Panc1 (cell line): ENCODE data around the gene ZNF829. TPM values are rescaled to one million over a fixed set of nuclear protein-coding genes. Genes with fewer than 3 reads are reported as not detected.

Experiments
- ATAC-seq: fragments of 200-7000 bp; cut with Tn5 transposase; 2 replicates; pipeline ENCODE4 v1.9.1; 2020; ENCODE audit warnings: mild to moderate bottlenecking, moderate library complexity
- BruUV-seq: library from RNA; stranded (reverse); fragments of 400-500 nt; replicated peaks from 2 replicates; lab custom pipeline; 2021; lab: Mats Ljungman, UMichigan
- CTCF ChIA-PET: fragments of 300-600 bp; sonication (Branson Sonifier 250); formaldehyde crosslinking; loops from one replicate; lab custom pipeline; 2022; ENCODE audit warnings: antibody characterized with exemption; lab: Charles Lee
- POLR2A ChIA-PET: fragments of 300-600 bp; sonication (Branson Sonifier 250); formaldehyde crosslinking; loops from one replicate; lab custom pipeline; 2022; ENCODE audit warnings: antibody characterized with exemption; lab: Charles Lee
- DNase-seq: peaks from one replicate; pipeline ENCODE4 v3.0.0-alpha.2; 2010; ENCODE audit warnings: low read depth, low spot score
- H3K27ac ChIP-seq: 2 replicates; pipeline ENCODE4 v1.5.1; 2011; ENCODE audit warnings: mild to moderate bottlenecking, low read length, inconsistent platforms
- H3K27me3 ChIP-seq: fragments of 200-500 bp; sonication (Bioruptor generic); 2 replicates; pipeline ENCODE4 v1.6.0; 2014; ENCODE audit warnings: low read length, inconsistent platforms; ENCODE audit not compliant: control insufficient read depth, insufficient read depth
- H3K36me3 ChIP-seq: fragments of 200-500 bp; sonication (Bioruptor generic); 2 replicates; pipeline ENCODE4 v1.5.1; 2014; ENCODE audit warnings: inconsistent platforms, mild to moderate bottlenecking, low read length, moderate library complexity; ENCODE audit not compliant: control insufficient read depth, insufficient read depth
- H3K4me1 ChIP-seq: 2 replicates; pipeline ENCODE4 v1.5.1; 2011; ENCODE audit warnings: inconsistent platforms, mild to moderate bottlenecking, low read length, moderate library complexity; ENCODE audit not compliant: control insufficient read depth, insufficient read depth
- H3K4me3 ChIP-seq, 2 experiments: 2 replicates each; pipeline ENCODE4 v1.5.1; 2011 to 2012; ENCODE audit warnings: low read depth in 2 of 2, low read length in 2 of 2, mild to moderate bottlenecking in 2 of 2, inconsistent platforms in 1 of 2, moderate library complexity in 1 of 2
- H3K9me3 ChIP-seq: fragments of 200-500 bp; sonication (Bioruptor generic); 2 replicates; pipeline ENCODE4 v1.5.1; 2014; ENCODE audit warnings: low read depth, mild to moderate bottlenecking, inconsistent platforms, low read length, moderate library complexity; ENCODE audit not compliant: control insufficient read depth, insufficient read depth
- POLR2AphosphoS5 ChIP-seq: IDR thresholded peaks from 2 replicates; pipeline ENCODE4 v1.6.1; 2012; ENCODE audit warnings: mild to moderate bottlenecking, low read depth, low read length, moderate library complexity
- SIN3A ChIP-seq: IDR thresholded peaks from 2 replicates; pipeline ENCODE4 v1.6.1; 2012; ENCODE audit warnings: low read depth, mild to moderate bottlenecking, low read length, moderate library complexity, borderline replicate concordance; ENCODE audit not compliant: insufficient read depth
- TCF7L2 ChIP-seq: IDR thresholded peaks from 2 replicates; pipeline ENCODE4 v1.6.1; 2011; ENCODE audit warnings: mild to moderate bottlenecking, low read depth, low read length, inconsistent platforms
- in situ Hi-C: cut with HindIII; loops from 2 replicates; pipeline ENCODE4 v1.10.0; 2016; ENCODE audit warnings: low sequenced_read_pairs, low pct_unique_long_range_greater_than_20kb
- intact Hi-C: fragments of 100-400 bp; cut with micrococcal nuclease; formaldehyde crosslinking; loops from one replicate; pipeline ENCODE4 v1.10.0; 2022; ENCODE audit not compliant: unreplicated experiment
- total RNA-seq: library from RNA; stranded (reverse); gene quantifications from one replicate; pipeline ENCODE4 v1.2.1, GENCODE V29; 2021; ENCODE audit not compliant: unreplicated experiment
- TF ChIP-seq, protein P1 (sequence below): fragments of 450-650 bp; IDR thresholded peaks from 2 replicates; pipeline ENCODE4 v1.5.1; 2017; ENCODE audit warnings: mild to moderate bottlenecking
- TF ChIP-seq, protein P2 (sequence below), 2 experiments: IDR thresholded peaks; 2 replicates each; pipeline ENCODE4 v1.6.1; 2011 to 2012; ENCODE audit warnings: low read depth in 2 of 2, control low read depth in 1 of 2, low read length in 1 of 2, mild to moderate bottlenecking in 1 of 2, moderate library complexity in 1 of 2; ENCODE audit not compliant: insufficient read depth in 1 of 2

The ZNF829 gene
- total RNA-seq, 1 experiment from 2014 or later: 7.2 TPM

DNA sequence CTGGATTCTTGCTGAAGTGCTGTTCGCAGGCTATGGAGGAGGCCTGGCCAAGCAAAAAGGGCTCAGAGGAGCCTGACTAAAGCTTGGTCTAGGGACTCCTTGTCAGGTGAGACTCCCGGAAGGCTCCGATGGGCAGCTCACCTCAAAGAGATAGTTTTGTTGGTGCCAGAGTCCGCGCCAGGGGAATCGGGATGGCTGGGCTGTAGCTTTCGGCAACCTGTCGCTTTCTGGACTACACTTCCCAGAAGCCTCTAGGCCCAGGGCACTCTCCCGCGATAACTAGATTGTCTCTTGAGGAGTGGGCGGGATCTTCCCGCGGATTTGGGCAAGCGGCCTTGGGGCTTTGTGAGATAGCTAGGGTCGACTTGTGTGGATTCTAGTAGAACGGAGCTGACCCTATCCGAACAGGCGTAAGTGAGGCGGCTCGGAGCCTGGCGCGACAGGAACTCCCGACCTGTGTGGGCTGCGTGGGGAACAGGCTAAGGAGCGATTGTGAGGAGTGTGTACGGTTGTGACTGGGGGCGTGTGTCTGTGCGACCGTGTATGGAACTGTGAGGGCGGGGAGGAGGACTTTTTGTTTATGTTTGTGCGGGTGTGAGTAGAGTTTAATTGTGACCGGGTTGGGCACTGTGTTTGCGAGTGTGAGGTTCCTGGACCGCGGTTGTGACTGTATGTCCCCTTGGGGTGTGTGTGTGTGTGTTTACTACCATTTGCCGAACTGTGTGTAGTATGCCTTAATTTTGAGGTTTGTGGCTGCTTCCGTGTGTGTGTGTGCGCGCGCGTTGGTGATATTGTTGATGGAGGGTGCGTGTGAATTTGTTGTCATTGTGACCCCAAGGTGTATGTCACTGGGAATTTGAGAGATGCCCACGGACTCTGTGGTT is 65.3 kb downstream of the ZNF829 start, which contains the start of gene ZNF345:
TSS of gene ZNF345 (plus strand) at position 318 of the 884 bp plus-strand sequence. CDS start 25,955 bp downstream, outside the sequence.
- H3K27me3 ChIP-seq: no peaks in the 10 kb centered on the region
- ChIA-PET CTCF (interaction anchor here (0.5 to 0.6 kb wide), 3 partner anchors 8 to 1049 kb away, joined by 3 to 14 read pairs (median 7); no protein-coding TSS in a partner anchor), POLR2A (interaction anchor here (0.5 kb wide), 1 partner anchor 154 kb away, joined by 7 read pairs; no protein-coding TSS in a partner anchor)
- peak within 1 kb of the TSS; percentile 58 to 93 for H3K4me3 ChIP-seq
- no peaks in the 10 kb centered on the region for H3K4me1 ChIP-seq
- no peaks in the 10 kb centered on the region for H3K36me3 ChIP-seq
- peak within 1 kb of the TSS; percentile 90 for H3K27ac ChIP-seq
- BruUV-seq: TSS peak; percentile 93
- intact Hi-C loops (loop anchor here (5.0 kb wide), 1 partner anchor 66 kb away; the partner anchor contains the start of genes ZNF568 and ZNF829), in situ Hi-C loops (no loop called here)
- H3K9me3 ChIP-seq: peaks cover 13% of the 10 kb centered on the region; the same call in 1 of the 2 replicates
- TF ChIP-seq, protein P1, sequence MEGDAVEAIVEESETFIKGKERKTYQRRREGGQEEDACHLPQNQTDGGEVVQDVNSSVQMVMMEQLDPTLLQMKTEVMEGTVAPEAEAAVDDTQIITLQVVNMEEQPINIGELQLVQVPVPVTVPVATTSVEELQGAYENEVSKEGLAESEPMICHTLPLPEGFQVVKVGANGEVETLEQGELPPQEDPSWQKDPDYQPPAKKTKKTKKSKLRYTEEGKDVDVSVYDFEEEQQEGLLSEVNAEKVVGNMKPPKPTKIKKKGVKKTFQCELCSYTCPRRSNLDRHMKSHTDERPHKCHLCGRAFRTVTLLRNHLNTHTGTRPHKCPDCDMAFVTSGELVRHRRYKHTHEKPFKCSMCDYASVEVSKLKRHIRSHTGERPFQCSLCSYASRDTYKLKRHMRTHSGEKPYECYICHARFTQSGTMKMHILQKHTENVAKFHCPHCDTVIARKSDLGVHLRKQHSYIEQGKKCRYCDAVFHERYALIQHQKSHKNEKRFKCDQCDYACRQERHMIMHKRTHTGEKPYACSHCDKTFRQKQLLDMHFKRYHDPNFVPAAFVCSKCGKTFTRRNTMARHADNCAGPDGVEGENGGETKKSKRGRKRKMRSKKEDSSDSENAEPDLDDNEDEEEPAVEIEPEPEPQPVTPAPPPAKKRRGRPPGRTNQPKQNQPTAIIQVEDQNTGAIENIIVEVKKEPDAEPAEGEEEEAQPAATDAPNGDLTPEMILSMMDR: no peak
- TF ChIP-seq, protein P2, sequence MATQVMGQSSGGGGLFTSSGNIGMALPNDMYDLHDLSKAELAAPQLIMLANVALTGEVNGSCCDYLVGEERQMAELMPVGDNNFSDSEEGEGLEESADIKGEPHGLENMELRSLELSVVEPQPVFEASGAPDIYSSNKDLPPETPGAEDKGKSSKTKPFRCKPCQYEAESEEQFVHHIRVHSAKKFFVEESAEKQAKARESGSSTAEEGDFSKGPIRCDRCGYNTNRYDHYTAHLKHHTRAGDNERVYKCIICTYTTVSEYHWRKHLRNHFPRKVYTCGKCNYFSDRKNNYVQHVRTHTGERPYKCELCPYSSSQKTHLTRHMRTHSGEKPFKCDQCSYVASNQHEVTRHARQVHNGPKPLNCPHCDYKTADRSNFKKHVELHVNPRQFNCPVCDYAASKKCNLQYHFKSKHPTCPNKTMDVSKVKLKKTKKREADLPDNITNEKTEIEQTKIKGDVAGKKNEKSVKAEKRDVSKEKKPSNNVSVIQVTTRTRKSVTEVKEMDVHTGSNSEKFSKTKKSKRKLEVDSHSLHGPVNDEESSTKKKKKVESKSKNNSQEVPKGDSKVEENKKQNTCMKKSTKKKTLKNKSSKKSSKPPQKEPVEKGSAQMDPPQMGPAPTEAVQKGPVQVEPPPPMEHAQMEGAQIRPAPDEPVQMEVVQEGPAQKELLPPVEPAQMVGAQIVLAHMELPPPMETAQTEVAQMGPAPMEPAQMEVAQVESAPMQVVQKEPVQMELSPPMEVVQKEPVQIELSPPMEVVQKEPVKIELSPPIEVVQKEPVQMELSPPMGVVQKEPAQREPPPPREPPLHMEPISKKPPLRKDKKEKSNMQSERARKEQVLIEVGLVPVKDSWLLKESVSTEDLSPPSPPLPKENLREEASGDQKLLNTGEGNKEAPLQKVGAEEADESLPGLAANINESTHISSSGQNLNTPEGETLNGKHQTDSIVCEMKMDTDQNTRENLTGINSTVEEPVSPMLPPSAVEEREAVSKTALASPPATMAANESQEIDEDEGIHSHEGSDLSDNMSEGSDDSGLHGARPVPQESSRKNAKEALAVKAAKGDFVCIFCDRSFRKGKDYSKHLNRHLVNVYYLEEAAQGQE (IDR thresholded peaks at IDR 0.05; ENCODE audit: insufficient read depth in 1 of 2, low read depth in 2 of 2, low read length in 1 of 2): no peak
- TF ChIP-seq SIN3A (peak; percentile 88; the same call in 1 of the 2 replicates), POLR2AphosphoS5 (0 out of 2 replicates have a peak, but pooled peaks have one; percentile 33), TCF7L2 (no peak)
- DNase-seq (peak; percentile 93), ATAC-seq (peak; percentile 97)

DNA sequence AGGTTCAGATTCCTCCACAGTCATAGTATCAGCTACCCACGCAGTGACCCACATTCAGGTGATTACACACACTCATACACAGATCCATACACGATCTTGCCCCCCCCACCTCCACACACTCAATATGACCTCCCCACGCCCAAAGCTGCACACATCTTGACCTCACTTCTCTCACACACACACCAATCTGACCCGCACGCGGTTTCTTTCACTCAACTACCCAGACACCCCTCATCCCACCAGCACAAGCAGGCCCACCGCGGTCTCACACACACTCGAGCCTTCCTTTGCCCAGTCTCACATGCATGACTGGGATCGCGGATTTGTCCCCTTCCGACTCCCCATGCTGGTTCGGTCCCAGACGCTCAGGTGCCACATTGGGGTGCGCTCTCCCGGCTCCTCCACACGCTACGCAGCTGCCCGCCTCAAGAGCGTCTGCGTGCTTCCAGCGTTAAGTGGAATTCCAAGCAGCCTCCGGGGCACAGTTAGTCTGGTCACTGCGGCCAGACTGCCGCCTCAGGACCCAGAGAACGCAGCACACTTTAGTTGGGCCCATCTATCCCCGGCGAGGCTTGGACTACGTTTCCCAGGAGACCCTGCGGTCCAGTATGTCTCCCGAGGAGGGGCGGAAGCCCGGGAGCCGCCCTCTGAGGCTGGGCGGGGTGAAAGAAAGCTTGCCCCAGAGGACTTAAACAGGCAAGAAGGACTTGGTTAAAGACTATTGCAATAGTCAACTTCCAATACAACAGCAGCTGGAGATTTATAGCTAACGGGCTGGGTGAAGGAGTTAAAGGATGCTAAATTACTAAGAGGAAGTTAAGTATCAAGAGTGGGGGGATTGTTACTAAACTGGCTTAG is 66.2 kb downstream of the ZNF829 start:
- H3K4me1 ChIP-seq: no peaks in the 10 kb centered on the region
- no TSS peak for BruUV-seq
- TF ChIP-seq, protein P1: no peak
- TF ChIP-seq SIN3A: no peak
- no peak for TF ChIP-seq TCF7L2
- TF ChIP-seq, protein P2 (IDR thresholded peaks at IDR 0.05; ENCODE audit: insufficient read depth in 1 of 2, low read depth in 2 of 2, low read length in 1 of 2): no peak
- no peak for TF ChIP-seq POLR2AphosphoS5
- ChIA-PET CTCF (interaction anchor here (0.5 to 0.6 kb wide), 2 partner anchors 9 to 660 kb away, joined by 3 to 7 read pairs; no protein-coding TSS in a partner anchor), POLR2A (interaction anchor here (0.5 kb wide), 1 partner anchor 155 kb away, joined by 7 read pairs; no protein-coding TSS in a partner anchor)
- intact Hi-C loops: loop anchor here (5.0 kb wide), 1 partner anchor 67 kb away; the partner anchor contains the start of genes ZNF568 and ZNF829
- peaks cover 10% of the 10 kb centered on the region; the same call in 1 of the 2 replicates for H3K9me3 ChIP-seq
- ATAC-seq (peak; percentile 98), DNase-seq (peak; percentile 85)
- H3K4me3 ChIP-seq: peak overlapping the region; percentile 58 to 93
- in situ Hi-C loops: no loop called here
- H3K27ac ChIP-seq: peak overlapping the region; percentile 90
- no peaks in the 10 kb centered on the region for H3K36me3 ChIP-seq
- no peaks in the 10 kb centered on the region for H3K27me3 ChIP-seq
